Activated CD8-positive, alpha-beta memory T cell treated with anti-CD3 and anti-CD28 coated beads, Interleukin-2, amount 50 U/mL, for 1 hour (primary cell): Measurements from ENCODE around the gene REEP1.
"Not testable (repeated sequence)": the region's sequence is repeated elsewhere in the genome, so short reads cannot be mapped to it uniquely, and the experiment has no call there.

Experiments used
- DNase-seq: peaks from one replicate; pipeline ENCODE4 v3.0.0-alpha.2; 2020; ENCODE audit errors: extremely low read depth

Gene REEP1

DNA sequence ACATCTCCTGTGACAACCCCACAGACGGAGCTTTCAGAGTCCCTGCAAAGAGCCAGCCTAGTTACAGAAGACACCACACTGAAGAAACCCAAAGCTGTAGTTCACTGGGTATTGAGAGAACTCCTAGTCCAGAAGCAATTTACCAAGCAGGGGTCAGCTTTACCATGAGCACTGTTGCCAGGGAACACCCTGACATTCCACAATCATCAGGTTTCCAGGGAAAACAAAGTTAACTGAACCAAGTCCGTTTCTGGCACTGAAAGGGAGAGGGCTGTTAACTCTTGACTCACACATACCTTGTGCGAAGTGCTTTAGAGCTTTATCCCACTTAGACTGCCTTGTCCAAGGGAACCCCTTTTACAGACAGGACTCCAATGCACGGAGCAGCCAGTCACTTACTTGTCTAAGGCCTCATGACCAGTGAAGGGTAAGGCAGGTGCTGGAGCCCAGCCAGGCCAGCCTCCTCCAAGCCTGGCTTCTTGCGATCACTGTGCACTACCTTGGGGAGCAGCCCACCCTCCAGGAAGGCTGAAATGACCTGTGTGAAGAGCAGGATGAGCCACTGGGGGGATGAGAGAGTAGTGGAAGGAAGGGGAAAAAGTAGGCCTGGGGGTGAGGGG lies 53.9 kb downstream of the REEP1 start:
- no peak for DNase-seq

DNA sequence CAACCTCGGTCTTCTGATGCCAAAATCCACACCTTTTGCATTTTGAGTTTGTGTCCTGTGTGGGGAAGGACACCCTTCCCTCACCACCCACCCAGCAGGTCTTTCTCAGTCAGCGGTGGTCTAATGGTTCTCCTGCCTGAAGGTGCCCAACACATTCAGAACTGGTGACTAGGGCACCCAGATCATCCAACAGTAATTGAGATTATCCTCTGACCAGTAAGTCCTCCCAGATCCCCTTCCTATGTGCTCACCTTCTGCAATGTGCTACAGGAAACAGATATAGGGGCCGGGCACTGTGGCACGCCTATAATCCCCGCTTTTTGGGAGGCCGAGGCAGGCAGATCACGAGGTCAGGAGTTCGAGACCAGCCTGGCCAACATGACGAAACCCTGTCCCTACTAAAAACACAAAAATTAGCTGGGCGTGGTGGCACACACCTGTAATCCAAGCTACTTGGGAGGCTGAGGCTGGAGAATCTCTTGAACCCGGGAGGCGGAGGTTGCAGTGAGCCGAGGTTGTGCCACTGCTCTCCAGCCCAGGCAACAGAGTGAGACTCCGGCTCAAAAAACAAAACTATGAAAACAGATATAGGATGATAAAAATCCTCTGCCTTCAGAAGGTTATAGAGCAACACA lies 56.2 kb downstream of the REEP1 start:
- no peak for DNase-seq

- no peak for DNase-seq
Measured at GRCh38 chr2:86280191-86280667, 57.2 kb downstream of the REEP1 start.

DNA sequence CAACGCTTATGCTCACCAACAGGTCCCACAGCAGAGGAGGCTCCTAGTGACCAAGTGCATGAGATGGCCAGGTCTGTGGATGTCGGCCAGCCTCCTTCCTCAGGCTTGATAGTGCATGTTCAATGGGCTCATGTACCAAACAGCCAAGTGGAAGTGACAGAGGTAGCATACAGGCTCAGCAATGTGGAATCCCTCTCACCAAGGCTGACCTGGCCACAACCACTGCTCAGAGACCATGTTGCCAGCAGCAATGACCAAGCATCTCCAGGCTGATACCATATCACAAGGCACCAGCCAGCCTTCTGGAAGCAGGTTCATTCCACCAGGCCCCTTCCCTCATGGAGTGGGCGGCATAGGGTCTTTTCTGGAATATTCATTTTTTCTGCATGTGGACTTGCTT lies 61.5 kb downstream of the REEP1 start:
- DNase-seq: no peak

- DNase-seq: no peak
Measured at GRCh38 chr2:86275384-86275799, 62.0 kb downstream of the REEP1 start.

- DNase-seq: no peak
Measured at GRCh38 chr2:86274918-86275275, 62.5 kb downstream of the REEP1 start.

DNA sequence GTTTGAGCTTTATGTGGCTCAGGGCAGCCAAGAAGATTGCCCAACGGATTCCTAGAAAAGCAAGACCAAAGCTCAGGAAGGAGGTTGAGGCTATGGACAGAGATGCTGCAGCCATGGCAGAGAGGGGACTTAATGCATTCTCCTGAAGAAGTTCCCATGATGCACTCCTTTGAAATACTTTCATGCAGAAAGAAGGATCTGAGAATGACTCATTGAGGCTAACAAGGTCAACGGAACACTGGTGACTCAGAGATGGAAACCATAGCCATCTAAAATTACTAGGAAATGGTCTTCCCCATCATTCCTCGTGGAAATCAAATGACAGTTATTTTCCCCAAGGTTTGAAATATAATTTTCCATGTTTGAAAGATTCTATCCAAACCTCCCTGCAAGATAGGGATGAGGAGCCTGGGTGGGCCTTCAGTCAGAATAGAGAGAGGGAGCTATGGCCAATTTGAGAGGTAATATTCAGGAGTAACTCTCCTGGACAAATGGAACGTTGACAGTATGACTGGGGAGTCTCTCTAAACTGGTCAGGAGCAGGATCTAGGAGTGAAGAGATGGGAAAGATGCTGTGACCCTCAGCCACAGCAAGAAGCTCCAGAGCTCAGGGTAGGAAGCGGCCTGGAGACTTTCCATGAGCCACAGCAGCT lies 63.0 kb downstream of the REEP1 start:
- DNase-seq: no peak

DNA sequence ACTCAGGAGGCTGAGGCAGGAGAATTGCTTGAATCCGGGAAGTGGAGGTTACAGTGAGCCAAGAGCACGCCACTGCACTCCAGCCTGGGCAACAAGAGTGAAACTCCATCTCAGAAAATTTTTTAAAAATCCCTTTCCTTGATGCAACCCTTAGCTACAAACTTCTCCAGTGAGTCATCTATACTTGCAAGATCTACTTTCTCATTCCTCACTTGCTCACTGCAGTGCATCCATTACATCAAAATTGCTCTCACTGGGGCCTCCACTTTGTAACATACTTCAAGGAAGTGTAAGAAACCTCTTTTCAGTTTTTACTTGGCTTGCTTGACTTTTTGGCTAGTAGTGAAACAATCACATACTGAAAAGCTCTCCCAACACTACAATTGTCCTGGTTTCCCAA lies 65.3 kb downstream of the REEP1 start:
- no peak for DNase-seq

- no peak for DNase-seq
Measured at GRCh38 chr2:86271248-86271647, 66.2 kb downstream of the REEP1 start.

DNA sequence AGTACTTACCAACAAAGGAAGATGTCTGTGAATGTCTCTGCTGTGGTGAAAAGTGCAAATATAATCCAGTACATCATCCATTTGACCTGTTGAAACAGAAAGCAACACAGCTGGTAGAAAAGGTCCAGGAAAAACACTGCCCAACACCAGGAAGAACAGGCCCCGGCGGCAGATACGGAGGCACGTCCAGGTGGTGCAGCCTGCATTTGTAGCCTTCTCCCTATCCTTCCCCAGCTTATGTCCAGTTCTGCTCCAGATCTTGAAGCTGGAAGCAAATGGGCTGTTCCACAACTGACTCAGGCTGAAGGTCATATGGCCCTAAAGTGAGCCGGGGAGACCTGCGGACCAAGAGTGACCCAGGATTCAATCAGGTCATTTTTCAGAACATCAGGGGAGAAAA lies 73.5 kb downstream of the REEP1 start:
- DNase-seq: no peak

- DNase-seq: no peak
Measured at GRCh38 chr2:86260978-86261377, 76.4 kb downstream of the REEP1 start.

DNA sequence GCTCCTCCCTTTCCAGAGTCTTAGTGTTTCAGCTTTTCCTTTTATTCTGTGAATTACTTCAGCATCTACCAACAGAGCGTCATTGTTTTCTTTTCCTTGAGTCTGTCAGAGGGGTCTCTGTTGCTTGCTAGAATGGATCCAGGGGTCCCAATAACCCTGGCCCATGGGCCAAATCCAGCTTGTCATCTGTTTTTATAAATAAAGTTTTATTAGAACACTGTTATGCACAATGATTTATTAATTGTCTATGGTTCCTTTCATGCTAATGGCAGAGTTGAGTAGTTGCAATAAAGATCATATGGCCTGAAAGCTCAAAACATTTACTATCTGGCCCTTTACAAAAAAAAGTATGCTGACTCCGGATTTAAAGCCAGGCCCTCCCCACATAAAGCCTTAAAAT lies 79.3 kb downstream of the REEP1 start:
- DNase-seq: no peak

- DNase-seq: no peak
Measured at GRCh38 chr2:86256982-86257381, 80.4 kb downstream of the REEP1 start.

GRCh38 chr2:86256300-86256699 lies 81.1 kb downstream of the REEP1 start:
- DNase-seq: no peak

DNA sequence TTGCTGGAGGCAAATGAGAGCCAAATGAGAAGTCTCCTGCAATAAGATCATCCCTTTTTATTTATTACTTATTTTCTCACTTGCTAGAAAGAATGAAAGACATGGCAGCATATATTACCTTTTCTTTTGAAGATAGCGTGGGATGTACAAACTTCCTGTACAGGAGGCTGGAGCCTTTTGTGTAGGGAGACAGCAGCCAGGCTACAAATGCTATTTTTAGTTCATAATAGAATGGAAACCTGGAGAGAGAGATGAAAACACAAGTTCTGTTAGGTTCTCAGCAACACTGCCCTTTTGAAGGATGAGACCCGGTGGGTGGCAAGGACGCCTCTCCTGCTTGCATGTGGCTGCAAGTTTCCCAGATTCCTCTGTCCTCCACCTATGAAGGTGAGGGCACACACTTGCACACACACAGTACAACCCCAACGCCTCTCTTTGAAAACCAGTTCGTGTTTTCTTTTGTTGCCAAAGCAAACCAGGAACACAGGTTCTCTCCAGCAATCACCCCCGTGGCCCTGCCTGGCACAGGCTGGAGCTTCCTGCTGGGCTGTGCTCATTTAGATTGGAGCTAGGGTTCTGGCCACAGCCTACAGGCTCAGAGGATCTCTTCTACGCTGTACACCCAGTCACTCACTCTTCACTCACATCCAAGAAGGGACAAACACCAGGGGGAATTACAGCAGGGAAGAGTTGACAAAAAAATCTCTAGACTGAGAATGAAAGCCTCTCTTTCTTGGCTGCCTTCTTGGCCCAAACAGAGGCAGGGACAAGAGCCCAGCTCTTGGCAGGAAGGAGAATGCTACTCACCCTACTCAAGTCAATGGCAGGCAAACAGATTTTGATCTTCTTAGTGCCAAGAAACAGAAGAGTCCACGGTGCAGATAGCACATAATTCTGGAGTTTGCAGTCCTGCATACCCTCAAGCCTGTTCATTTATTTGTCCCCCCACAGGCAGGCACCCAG lies 82.6 kb downstream of the REEP1 start:
- DNase-seq: no peak

DNA sequence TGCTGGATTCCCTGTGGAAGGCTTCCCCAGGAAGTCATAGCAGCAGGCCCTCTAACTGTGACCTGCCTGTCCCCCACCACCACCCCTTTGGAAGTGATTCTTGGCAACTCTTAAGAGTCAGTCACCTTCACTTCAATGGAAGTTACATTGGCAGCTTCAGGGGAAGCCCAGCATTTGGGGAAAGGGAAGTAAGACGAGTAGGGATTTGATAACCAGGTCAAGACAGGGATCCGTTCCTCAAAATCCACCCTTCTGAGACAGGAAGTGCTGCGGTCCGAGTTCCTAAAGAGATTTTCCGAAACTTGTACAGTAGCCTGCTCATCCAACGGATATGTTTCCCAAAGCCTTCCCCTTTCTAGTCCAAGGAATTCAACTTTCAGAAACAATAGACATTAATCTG lies 84.0 kb downstream of the REEP1 start:
- no peak for DNase-seq

DNA sequence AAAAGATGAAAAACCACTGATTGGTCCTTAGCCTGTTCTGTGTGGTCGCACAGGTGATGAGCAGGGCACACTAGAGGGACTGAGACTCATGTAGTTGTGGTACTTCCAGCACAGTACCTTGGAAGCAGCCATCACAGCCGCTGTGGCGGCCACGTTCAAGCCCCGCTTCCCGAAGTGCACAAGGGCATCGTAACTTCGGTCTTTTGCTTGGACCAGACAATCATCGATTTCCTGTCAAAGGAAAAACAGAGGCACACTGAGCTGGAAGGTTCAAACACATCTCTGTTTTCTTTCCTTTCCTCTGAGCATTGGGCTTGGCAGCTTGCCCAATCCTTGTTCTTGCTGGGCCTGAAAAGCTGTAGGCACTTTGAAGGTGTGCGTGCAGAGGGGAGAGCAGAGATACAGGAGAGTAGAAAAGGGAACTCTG lies 85.6 kb downstream of the REEP1 start:
- DNase-seq: no peak

DNA sequence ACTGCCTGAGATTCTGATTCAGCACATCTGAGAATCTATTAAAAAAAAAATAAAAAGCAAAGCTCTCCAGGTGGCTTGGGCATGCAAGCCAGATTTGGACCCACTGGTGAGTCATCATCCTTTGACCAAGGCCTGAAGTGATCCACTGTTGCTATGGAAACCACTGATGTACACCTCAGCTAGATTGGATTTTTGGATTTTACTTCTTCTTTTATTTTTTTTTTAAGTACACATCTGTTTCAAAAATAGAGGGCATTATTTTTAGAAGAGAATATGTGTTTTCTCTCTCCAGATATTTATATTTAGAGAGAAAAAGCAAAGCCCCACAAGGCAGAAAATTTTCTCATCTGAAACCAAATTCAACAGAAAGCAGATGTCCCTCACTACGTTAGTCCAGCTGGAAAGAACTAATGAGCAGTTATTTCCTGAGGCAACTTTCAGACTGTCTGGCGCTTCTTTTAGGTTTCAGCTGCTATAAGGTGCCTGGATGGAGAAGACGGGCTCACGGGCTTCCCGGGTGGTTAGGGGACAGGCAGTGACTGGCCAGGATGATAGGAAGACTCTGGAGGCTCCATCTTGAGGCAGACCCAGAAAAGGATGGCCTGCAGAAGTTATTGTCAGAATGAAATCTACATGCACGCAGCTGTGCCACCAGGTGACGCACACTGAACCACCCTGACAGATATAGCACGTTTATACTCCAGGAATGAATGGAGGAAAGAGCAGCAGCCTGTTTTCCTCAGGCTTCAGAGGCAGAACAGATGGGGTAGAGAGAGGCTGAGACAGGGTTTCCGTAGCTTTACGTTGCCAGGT lies 87.6 kb downstream of the REEP1 start:
- no peak for DNase-seq

DNA sequence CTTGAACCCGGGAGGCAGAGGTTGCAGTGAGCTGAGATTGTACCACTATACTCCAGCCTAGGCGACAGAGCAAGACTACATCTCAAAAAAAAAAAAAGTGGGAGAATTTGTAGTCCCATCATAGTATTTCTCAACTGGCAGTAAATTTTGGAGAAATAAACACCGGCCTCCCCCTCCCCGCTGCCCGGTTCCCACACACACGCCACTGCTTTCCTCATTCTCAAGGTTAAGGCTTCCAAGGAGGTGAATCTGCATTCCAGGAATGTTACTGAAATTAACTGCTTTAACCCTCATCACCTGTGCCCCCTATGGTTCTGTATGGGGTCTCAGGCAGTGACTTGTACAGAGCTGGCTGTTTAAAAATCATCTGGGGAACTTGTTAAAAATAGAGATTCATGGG lies 88.2 kb downstream of the REEP1 start:
- no peak for DNase-seq

- not testable (repeated sequence) for DNase-seq
Measured at GRCh38 chr2:86245222-86245621, 92.2 kb downstream of the REEP1 start.

DNA sequence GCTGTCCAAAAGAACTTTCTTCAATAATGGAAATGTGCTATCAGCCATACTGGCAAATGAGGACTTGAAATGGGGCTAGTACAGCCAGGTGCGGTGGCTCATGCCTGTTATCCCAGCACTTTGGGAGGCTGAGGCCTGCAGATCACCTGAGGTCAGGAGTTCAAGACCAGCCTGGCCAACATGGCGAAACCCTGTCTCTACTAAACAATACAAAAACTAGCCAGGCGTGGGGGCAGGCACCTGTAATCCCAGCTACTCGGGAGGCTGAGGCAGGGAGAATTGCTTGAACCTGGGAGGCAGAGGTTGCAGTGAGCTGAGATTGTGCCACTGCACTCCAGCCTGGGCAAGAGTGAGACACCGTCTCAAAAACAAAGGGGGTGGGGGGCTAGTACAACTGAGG lies 92.6 kb downstream of the REEP1 start:
- DNase-seq: not testable (repeated sequence)
